ENCODE measurements around the gene MRPL19. TPM values are rescaled to one million over a fixed set of nuclear protein-coding genes. Genes with fewer than 3 reads are reported as not detected.

MRPL19 gene
- total and polyA plus RNA-seq, 10 of the 15 experiments (the other 5 are each of a cell fraction or from before 2014, with no cell fraction given) = 13.1 to 99.0 (median 56.6) TPM

- TF ChIP-seq ELK1 (IDR thresholded peaks at IDR 0.05; ENCODE audit: low read depth, low read length) (no peak), POLR2AphosphoS2 (IDR thresholded peaks at IDR 0.05; ENCODE audit: low read depth, low read length) (no peak), MYB (IDR thresholded peaks at IDR 0.05; ENCODE audit: borderline replicate concordance, low read depth, low read length) (no peak)
Observed at GRCh38 chr2:75607988-75608683, 38.4 kb upstream of the MRPL19 start (continued).

DNA sequence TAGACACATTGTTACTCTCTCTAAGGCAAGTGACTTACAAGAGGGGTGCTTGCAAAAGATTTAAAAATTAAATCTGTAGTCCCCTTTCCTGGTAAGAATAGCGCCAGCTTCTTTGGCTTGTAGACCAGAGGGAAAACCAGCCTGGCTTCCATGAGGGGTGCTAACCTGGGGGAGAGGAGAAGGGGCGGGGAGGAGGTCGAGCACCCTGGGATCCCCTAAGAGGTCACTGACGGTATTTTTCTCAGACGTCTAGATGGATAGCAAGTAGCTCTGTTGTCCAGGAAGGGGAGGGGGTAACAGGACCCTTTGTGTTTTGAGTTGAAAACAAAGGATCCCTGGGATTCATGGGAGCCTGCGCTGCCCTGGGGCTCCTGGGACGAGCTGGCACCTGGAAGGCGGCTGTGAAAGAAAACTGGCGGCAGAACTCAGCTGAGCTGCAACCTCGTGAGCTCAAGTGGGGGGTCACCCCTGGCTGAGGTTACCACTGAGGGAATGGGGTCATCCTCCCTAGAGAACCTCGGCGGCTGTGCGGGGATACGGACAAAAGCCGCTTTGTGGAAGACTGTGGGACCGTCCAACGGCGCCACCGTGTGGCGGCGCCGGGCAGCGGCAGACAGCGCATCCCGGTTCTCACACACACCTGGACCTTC is 37.8 kb upstream of the MRPL19 start:
- ChIA-PET CTCF (interaction anchor here (0.6 to 3.6 kb wide), 61 partner anchors 11 to 756 kb away, joined by 3 to 76 read pairs (median 4); partner anchors contain the start of gene TACR1), RAD21 (ENCODE audit: unreplicated experiment) (interaction anchor here (0.8 to 2.1 kb wide), 15 partner anchors 10 to 690 kb away, joined by 3 to 25 read pairs (median 6); partner anchors contain the start of gene TACR1), SMC1A (ENCODE audit: uncharacterized antibody, unreplicated experiment) (interaction anchor here (0.7 to 3.1 kb wide), 34 partner anchors 9 to 920 kb away, joined by 3 to 19 read pairs (median 4); partner anchors contain the start of gene TACR1), POLR2A (no interaction called here)
- peak; percentile 77 for FAIRE-seq
- intact Hi-C loops (cut with micrococcal nuclease; ENCODE audit: unreplicated experiment) (loop anchor here (1.0 to 5.0 kb wide), 6 partner anchors 145 to 692 kb away; no protein-coding TSS in a partner anchor), in situ Hi-C loops (cut with MboI) (loop anchor here (5.0 to 10.0 kb wide), 4 partner anchors 142 to 914 kb away; no protein-coding TSS in a partner anchor)
- Histone ChIP-seq H3K4me2 (ENCODE audit: control insufficient read depth, insufficient read depth) (peak overlapping the region; percentile 24; the same call in 1 of the 2 replicates), H3K4me3 (peak overlapping the region; percentile 49; the same call in 1 of the 2 replicates), H3K36me3 (ENCODE audit: control insufficient read depth in 2 of 2, insufficient read depth in 2 of 2, low read length in 1 of 2) (no peaks in the 10 kb centered on the region), H3K9ac (ENCODE audit: control insufficient read depth, insufficient read depth, low read length) (no peak overlapping the region), H3K9me3 (replicated peaks; ENCODE audit: control insufficient read depth, insufficient read depth, low read length) (no peaks in the 10 kb centered on the region), H3K27ac (ENCODE audit: control insufficient read depth, insufficient read depth) (no peak overlapping the region), H2AFZ (ENCODE audit: control insufficient read depth, low read depth, low read length) (peak overlapping the region; percentile 29), H3K27me3 (replicated peaks in 1 of 2; ENCODE audit: control insufficient read depth in 2 of 2, insufficient read depth in 2 of 2, low read length in 1 of 2) (no peaks in the 10 kb centered on the region), H4K20me1 (ENCODE audit: control insufficient read depth, insufficient read depth) (no peaks in the 10 kb centered on the region), H3K79me2 (ENCODE audit: control insufficient read depth, insufficient read depth, low read length) (no peaks in the 10 kb centered on the region), H3K4me1 (ENCODE audit: control insufficient read depth, insufficient read depth, low read length) (0 out of 2 replicates have a peak, but pooled peaks cover 2% of the 10 kb centered on the region)
- no TSS peak for BruUV-seq (replicated peaks)
- no peak for DNase-seq (ENCODE audit: low read depth, low spot score)
- ATAC-seq = peak; percentile 97
- WGBS (ENCODE audit: insufficient coverage, insufficient replicate concordance, low lambda C conversion rate, missing lambda C conversion rate) = 7% methylated on average over 24 of the region's 25 CpGs
- TF ChIP-seq YY1 (IDR thresholded peaks at IDR 0.05; ENCODE audit: low read depth, low read length) (peak; percentile 63), ZZZ3 (IDR thresholded peaks at IDR 0.05; ENCODE audit: control insufficient read depth, insufficient read length, low read depth) (no peak), ZNF24 (IDR thresholded peaks at IDR 0.05) (no peak), CREM (IDR thresholded peaks at IDR 0.05; ENCODE audit: low read depth) (0 out of 2 replicates have a peak, but pooled peaks have one; percentile 23), GATAD2B (conservative IDR thresholded peaks at IDR 0.05; ENCODE audit: low read depth) (peak; percentile 53; the same call in 1 of the 2 replicates), SREBF1 (IDR thresholded peaks at IDR 0.05; ENCODE audit: low read length) (no peak), LARP7 (IDR thresholded peaks at IDR 0.05) (peak; percentile 68), SMARCA5 (IDR thresholded peaks at IDR 0.05) (0 out of 2 replicates have a peak, but pooled peaks have one; percentile 51), IKZF2 (IDR thresholded peaks at IDR 0.05) (peak; percentile 18 to 40; a peak in 1 of 4 replicates), NR2F1 (conservative IDR thresholded peaks at IDR 0.05) (peak; percentile 67), SMC3 (IDR thresholded peaks at IDR 0.05; ENCODE audit: borderline replicate concordance, low read length) (peak; percentile 93), SUPT20H (IDR thresholded peaks at IDR 0.05; ENCODE audit: borderline replicate concordance, control insufficient read depth, low read depth, low read length) (no peak)
- TF ChIP-seq, protein P1, sequence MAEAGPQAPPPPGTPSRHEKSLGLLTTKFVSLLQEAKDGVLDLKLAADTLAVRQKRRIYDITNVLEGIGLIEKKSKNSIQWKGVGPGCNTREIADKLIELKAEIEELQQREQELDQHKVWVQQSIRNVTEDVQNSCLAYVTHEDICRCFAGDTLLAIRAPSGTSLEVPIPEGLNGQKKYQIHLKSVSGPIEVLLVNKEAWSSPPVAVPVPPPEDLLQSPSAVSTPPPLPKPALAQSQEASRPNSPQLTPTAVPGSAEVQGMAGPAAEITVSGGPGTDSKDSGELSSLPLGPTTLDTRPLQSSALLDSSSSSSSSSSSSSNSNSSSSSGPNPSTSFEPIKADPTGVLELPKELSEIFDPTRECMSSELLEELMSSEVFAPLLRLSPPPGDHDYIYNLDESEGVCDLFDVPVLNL (IDR thresholded peaks at IDR 0.05; ENCODE audit: low read depth, low read length) = no peak
- TF ChIP-seq, protein P2, sequence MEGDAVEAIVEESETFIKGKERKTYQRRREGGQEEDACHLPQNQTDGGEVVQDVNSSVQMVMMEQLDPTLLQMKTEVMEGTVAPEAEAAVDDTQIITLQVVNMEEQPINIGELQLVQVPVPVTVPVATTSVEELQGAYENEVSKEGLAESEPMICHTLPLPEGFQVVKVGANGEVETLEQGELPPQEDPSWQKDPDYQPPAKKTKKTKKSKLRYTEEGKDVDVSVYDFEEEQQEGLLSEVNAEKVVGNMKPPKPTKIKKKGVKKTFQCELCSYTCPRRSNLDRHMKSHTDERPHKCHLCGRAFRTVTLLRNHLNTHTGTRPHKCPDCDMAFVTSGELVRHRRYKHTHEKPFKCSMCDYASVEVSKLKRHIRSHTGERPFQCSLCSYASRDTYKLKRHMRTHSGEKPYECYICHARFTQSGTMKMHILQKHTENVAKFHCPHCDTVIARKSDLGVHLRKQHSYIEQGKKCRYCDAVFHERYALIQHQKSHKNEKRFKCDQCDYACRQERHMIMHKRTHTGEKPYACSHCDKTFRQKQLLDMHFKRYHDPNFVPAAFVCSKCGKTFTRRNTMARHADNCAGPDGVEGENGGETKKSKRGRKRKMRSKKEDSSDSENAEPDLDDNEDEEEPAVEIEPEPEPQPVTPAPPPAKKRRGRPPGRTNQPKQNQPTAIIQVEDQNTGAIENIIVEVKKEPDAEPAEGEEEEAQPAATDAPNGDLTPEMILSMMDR (IDR thresholded peaks at IDR 0.05 in 2 of 3, conservative IDR thresholded peaks at IDR 0.05 in 1 of 3; ENCODE audit: control insufficient read depth in 2 of 3, extremely low read depth in 1 of 3, insufficient read depth in 1 of 3, low read depth in 3 of 3, low read length in 3 of 3) = peak; percentile 96 to 98 (median 98)
